SK-N-MC (cell line): ENCODE results near the gene SCFD2.

Experiments
- EZH2 ChIP-seq: fragments of 200-600 bp; sonication (generic); IDR thresholded peaks from one replicate; pipeline ENCODE4 v1.6.1; 2017; ENCODE audit warnings: antibody characterized with exemption
- FOXP2 ChIP-seq: optimal IDR thresholded peaks from 2 replicates; pipeline ENCODE3; 2011; ENCODE audit warnings: mild to moderate bottlenecking, moderate library complexity; ENCODE audit not compliant: insufficient read depth; ENCODE audit errors: extremely low read length, control extremely low read depth
- POLR2AphosphoS5 ChIP-seq: IDR thresholded peaks from 2 replicates; pipeline ENCODE4 v1.6.1; 2012; ENCODE audit warnings: mild to moderate bottlenecking, low read depth, low read length, borderline replicate concordance

- TF ChIP-seq EZH2 (no peak), POLR2AphosphoS5 (no peak), FOXP2 (no peak)
Observed at GRCh38 chr4:52843958-52844357, 521.9 kb downstream of the SCFD2 start.
